Mesenchymal stem cell (in vitro differentiated cells and primary cell): ENCODE data around the gene KCTD7.
A peak's percentile ranks its signal among the peaks of the same experiment; 100 is the strongest.
"Not testable (repeated sequence)": the region's sequence is repeated elsewhere in the genome, so short reads cannot be mapped to it uniquely, and the experiment has no call there.

Source experiments
- DNase-seq: peaks from one replicate; pipeline ENCODE4 v3.0.0-alpha.2; 2013
- H2AFZ ChIP-seq: one replicate; pipeline ENCODE4 v1.6.1; 2013; ENCODE audit warnings: low read depth, mild to moderate bottlenecking, control low read depth, inconsistent platforms, low read length, moderate library complexity
- H2AK5ac ChIP-seq: 2 replicates; pipeline ENCODE4 v1.6.1; 2013; ENCODE audit warnings: low read length, moderate library complexity, mild to moderate bottlenecking, inconsistent platforms; ENCODE audit not compliant: severe bottlenecking
- H2BK120ac ChIP-seq: one replicate; pipeline ENCODE4 v1.6.1; 2013; ENCODE audit warnings: low read depth, mild to moderate bottlenecking, inconsistent platforms, low read length, moderate library complexity
- H2BK12ac ChIP-seq, 2 experiments: one replicate each; pipeline ENCODE4 v1.6.1; 2013; ENCODE audit warnings: inconsistent platforms in 2 of 2, low read length in 2 of 2, mild to moderate bottlenecking in 2 of 2, moderate library complexity in 2 of 2, control low read depth in 1 of 2
- H2BK15ac ChIP-seq: one replicate; pipeline ENCODE4 v1.6.1; 2013; ENCODE audit warnings: mild to moderate bottlenecking, low read depth, inconsistent platforms; ENCODE audit not compliant: poor library complexity, severe bottlenecking
- H2BK5ac ChIP-seq: 2 replicates; pipeline ENCODE4 v1.6.1; 2013; ENCODE audit warnings: low read depth, mild to moderate bottlenecking, low read length, control low read depth, inconsistent platforms; ENCODE audit not compliant: poor library complexity, severe bottlenecking
- H3K14ac ChIP-seq, 2 experiments: one replicate each; pipeline ENCODE4 v1.6.1; 2013; ENCODE audit warnings: inconsistent platforms in 2 of 2, low read length in 2 of 2, control low read depth in 1 of 2, mild to moderate bottlenecking in 1 of 2, moderate library complexity in 1 of 2
- H3K18ac ChIP-seq, 2 experiments: one replicate each; pipeline ENCODE4 v1.6.1; 2013; ENCODE audit warnings: inconsistent platforms in 2 of 2, low read length in 2 of 2, control low read depth in 1 of 2, low read depth in 1 of 2, mild to moderate bottlenecking in 1 of 2
- H3K23ac ChIP-seq, 2 experiments: one replicate each; pipeline ENCODE4 v1.6.1; 2013; ENCODE audit warnings: inconsistent platforms in 2 of 2, low read length in 2 of 2, mild to moderate bottlenecking in 2 of 2, moderate library complexity in 2 of 2, control low read depth in 1 of 2
- H3K27ac ChIP-seq: 2 replicates; pipeline ENCODE4 v1.5.1; 2013; ENCODE audit warnings: mild to moderate bottlenecking, moderate library complexity, low read length, control low read depth, inconsistent platforms; ENCODE audit not compliant: poor library complexity, severe bottlenecking
- H3K27me3 ChIP-seq, 2 experiments: 2 replicates each; pipeline versions ENCODE4 v1.6.1 to v1.7.0; 2013; ENCODE audit warnings: low read length in 2 of 2, mild to moderate bottlenecking in 2 of 2, moderate library complexity in 2 of 2, control low read depth in 1 of 2, inconsistent platforms in 1 of 2; ENCODE audit not compliant: control insufficient read depth in 1 of 2, insufficient read depth in 1 of 2
- H3K36me3 ChIP-seq, 2 experiments: 2 replicates each; pipeline versions ENCODE4 v1.6.1 to v1.7.0; 2013; ENCODE audit warnings: low read length in 2 of 2, control low read depth in 1 of 2, inconsistent platforms in 1 of 2, low read depth in 1 of 2, mild to moderate bottlenecking in 1 of 2; ENCODE audit not compliant: insufficient read depth in 2 of 2, control insufficient read depth in 1 of 2
- H3K4ac ChIP-seq, 2 experiments: one replicate each; pipeline ENCODE4 v1.6.1; 2013; ENCODE audit warnings: inconsistent platforms in 2 of 2, low read length in 2 of 2, mild to moderate bottlenecking in 2 of 2, moderate library complexity in 2 of 2, control low read depth in 1 of 2, low read depth in 1 of 2
- H3K4me1 ChIP-seq: 2 replicates; pipeline ENCODE4 v1.6.1; 2013; ENCODE audit warnings: low read depth, low read length, control low read depth; ENCODE audit not compliant: control insufficient read depth, insufficient read depth
- H3K4me2 ChIP-seq: 2 replicates; pipeline ENCODE4 v1.6.1; 2013; ENCODE audit warnings: low read length, mild to moderate bottlenecking, inconsistent platforms; ENCODE audit not compliant: poor library complexity, severe bottlenecking
- H3K4me3 ChIP-seq, 2 experiments: 2 replicates each; pipeline versions ENCODE4 v1.5.1 to v1.7.0; 2013; ENCODE audit warnings: low read length in 2 of 2, mild to moderate bottlenecking in 2 of 2, control low read depth in 1 of 2, low read depth in 1 of 2; ENCODE audit not compliant: insufficient read depth in 1 of 2
- H3K79me1 ChIP-seq: replicated peaks from 2 replicates; pipeline ENCODE4 v1.6.1; 2013; ENCODE audit warnings: mild to moderate bottlenecking, control low read depth, low read length, inconsistent platforms; ENCODE audit not compliant: poor library complexity, severe bottlenecking
- H3K9ac ChIP-seq: 2 replicates; pipeline ENCODE4 v1.7.0; 2013; ENCODE audit warnings: mild to moderate bottlenecking, low read length, moderate library complexity
- H3K9me3 ChIP-seq: 2 replicates; pipeline ENCODE4 v1.7.0; 2013; ENCODE audit warnings: mild to moderate bottlenecking, low read length; ENCODE audit not compliant: control insufficient read depth
- H4K8ac ChIP-seq: one replicate; pipeline ENCODE4 v1.6.1; 2013; ENCODE audit warnings: inconsistent platforms, mild to moderate bottlenecking, low read length, moderate library complexity
- H4K91ac ChIP-seq: one replicate; pipeline ENCODE4 v1.6.1; 2013; ENCODE audit warnings: mild to moderate bottlenecking, low read length, inconsistent platforms
- WGBS: methylation state at CpG from one replicate; pipeline ENCODE4 v1.1.7; 2013; ENCODE audit warnings: mixed read lengths; 5-methylcytosine and 5-hydroxymethylcytosine counted together

KCTD7 gene

GRCh38 chr7:66681491-66682349, 53.0 kb downstream of the KCTD7 start:
- Histone ChIP-seq H3K9me3 (no peaks in the 10 kb centered on the region), H3K14ac (peak overlapping the region in 1 of 2 experiments; percentile 99), H2AK5ac (no peak overlapping the region), H3K27me3 (no peaks in the 10 kb centered on the region), H3K4me1 (peaks cover 9% of the 10 kb centered on the region), H2BK120ac (peak overlapping the region; percentile 79), H3K4ac (peak overlapping the region; percentile 81 to 96), H2BK5ac (peak overlapping the region; percentile 44), H3K18ac (peak overlapping the region; percentile 93 to 96), H3K79me1 (peaks cover 17% of the 10 kb centered on the region), H3K27ac (peak overlapping the region; percentile 86), H3K4me2 (peak overlapping the region; percentile 91), H3K9ac (peak overlapping the region; percentile 97), H2BK15ac (peak overlapping the region; percentile 52), H3K23ac (peak overlapping the region; percentile 79 to 83), H2AFZ (peak overlapping the region; percentile 91), H3K36me3 (peaks cover 0 to 12% of the 10 kb centered on the region in 2 experiments), H4K91ac (peak overlapping the region; percentile 93), H3K4me3 (peak overlapping the region; percentile 91 to 99), H4K8ac (peak overlapping the region; percentile 94), H2BK12ac (peak overlapping the region in 1 of 2 experiments; percentile 83)
- WGBS, result 2% methylated on average over 66 of the region's 78 CpGs
- DNase-seq, result peak; percentile 96

- Histone ChIP-seq H3K18ac (peak overlapping the region; percentile 93 to 96), H3K36me3 (peaks cover 0 to 12% of the 10 kb centered on the region in 2 experiments), H2AK5ac (no peak overlapping the region), H2BK15ac (no peak overlapping the region), H3K4me1 (peaks cover 9% of the 10 kb centered on the region), H2BK5ac (no peak overlapping the region), H3K4me3 (peak overlapping the region; percentile 91 to 99), H3K23ac (peak overlapping the region; percentile 79 to 83), H3K14ac (peak overlapping the region in 1 of 2 experiments; percentile 99), H2AFZ (peak overlapping the region; percentile 91), H2BK12ac (peak overlapping the region in 1 of 2 experiments; percentile 83), H4K8ac (peak overlapping the region; percentile 41), H3K27ac (peak overlapping the region; percentile 38), H3K9me3 (no peaks in the 10 kb centered on the region), H3K27me3 (no peaks in the 10 kb centered on the region), H3K79me1 (peaks cover 20% of the 10 kb centered on the region), H3K4ac (peak overlapping the region; percentile 81 to 96), H4K91ac (peak overlapping the region; percentile 75), H3K4me2 (peak overlapping the region; percentile 60), H3K9ac (peak overlapping the region; percentile 97), H2BK120ac (peak overlapping the region; percentile 34)
- WGBS, result 4% methylated on average over 57 of the region's 66 CpGs
- peak; percentile 64 for DNase-seq
Measured at GRCh38 chr7:66682350-66683093, 53.8 kb downstream of the KCTD7 start.

- not testable (repeated sequence) for H3K18ac ChIP-seq, H4K91ac ChIP-seq, H3K9me3 ChIP-seq, H2BK5ac ChIP-seq, H3K27me3 ChIP-seq, H3K27ac ChIP-seq, H3K4me1 ChIP-seq, H2AK5ac ChIP-seq, H2BK15ac ChIP-seq, H3K23ac ChIP-seq, H3K4ac ChIP-seq, H2BK12ac ChIP-seq, H4K8ac ChIP-seq, H3K14ac ChIP-seq, H2AFZ ChIP-seq, H2BK120ac ChIP-seq
- DNase-seq, result peak; percentile 29
- peak overlapping the region in 1 of 2 experiments; percentile 91 for H3K4me3 ChIP-seq
- WGBS, result 83% methylated on average over 10 of the region's 10 CpGs
- peaks cover 21% of the 10 kb centered on the region for H3K79me1 ChIP-seq
- H3K9ac ChIP-seq, result peak overlapping the region; percentile 97
- peaks cover 0 to 15% of the 10 kb centered on the region in 2 experiments for H3K36me3 ChIP-seq
- H3K4me2 ChIP-seq, result peak overlapping the region; percentile 60
Measured at GRCh38 chr7:66683094-66683769, 54.6 kb downstream of the KCTD7 start.
